ENCODE results near the gene ARHGAP26.

Gene ARHGAP26

GRCh38 chr5:143001764-143002351, 231.7 kb downstream of the ARHGAP26 start:
- FAIRE-seq, result no peak

- no peak for FAIRE-seq
These were observed 232.5 kb downstream of the ARHGAP26 start for GRCh38 chr5:143002459-143003327.

GRCh38 chr5:143003328-143003636, 233.1 kb downstream of the ARHGAP26 start:
- FAIRE-seq, result no peak

- no peak for FAIRE-seq
These were observed 234.4 kb downstream of the ARHGAP26 start for GRCh38 chr5:143004361-143005145.

GRCh38 chr5:143006501-143006900, 236.3 kb downstream of the ARHGAP26 start:
- FAIRE-seq, result no peak

GRCh38 chr5:143008032-143008431, 237.9 kb downstream of the ARHGAP26 start:
- no peak for FAIRE-seq

- no peak for FAIRE-seq
These were observed 238.8 kb downstream of the ARHGAP26 start for GRCh38 chr5:143008809-143009521.

- no peak for FAIRE-seq
These were observed 240.2 kb downstream of the ARHGAP26 start for GRCh38 chr5:143010351-143010750.

- FAIRE-seq, result no peak
These were observed 241.4 kb downstream of the ARHGAP26 start for GRCh38 chr5:143011585-143011984.

GRCh38 chr5:143013176-143013891, 243.2 kb downstream of the ARHGAP26 start:
- no peak for FAIRE-seq

GRCh38 chr5:143014017-143014651, 244.0 kb downstream of the ARHGAP26 start:
- no peak for FAIRE-seq

- FAIRE-seq, result no peak
These were observed 246.8 kb downstream of the ARHGAP26 start for GRCh38 chr5:143016777-143017516.

GRCh38 chr5:143017541-143017940, 247.4 kb downstream of the ARHGAP26 start:
- no peak for FAIRE-seq

GRCh38 chr5:143017992-143018391, 247.8 kb downstream of the ARHGAP26 start:
- no peak for FAIRE-seq

- no peak for FAIRE-seq
These were observed 249.0 kb downstream of the ARHGAP26 start for GRCh38 chr5:143019157-143019556.

GRCh38 chr5:143019614-143020515, 249.7 kb downstream of the ARHGAP26 start:
- no peak for FAIRE-seq

- no peak for FAIRE-seq
These were observed 251.4 kb downstream of the ARHGAP26 start for GRCh38 chr5:143021595-143021994.

GRCh38 chr5:143023411-143024096, 253.4 kb downstream of the ARHGAP26 start:
- FAIRE-seq, result no peak

- no peak for FAIRE-seq
These were observed 254.2 kb downstream of the ARHGAP26 start for GRCh38 chr5:143024228-143024920.

Data from TTC549 (cell line).